Ovary (tissue), 3 donors: ENCODE results near the gene NDST1.

Experiments used
- CTCF ChIP-seq, 3 donors: fragments of 450-650 bp in 2 of 3; fragments of 200-600 bp in 1 of 3; IDR thresholded peaks; one replicate each; pipeline versions ENCODE4 v1.5.1 to v1.8.0; 2016 to 2022; ENCODE audit warnings: antibody characterized with exemption in 3 of 3, mild to moderate bottlenecking in 1 of 3
- POLR2A ChIP-seq: fragments of 450-650 bp; IDR thresholded peaks from one replicate; pipeline ENCODE4 v1.6.1; 2017; ENCODE audit warnings: antibody characterized with exemption, mild to moderate bottlenecking, moderate library complexity
- donor health status: DM: no; HTN: no; CAD: no.

- TF ChIP-seq CTCF (IDR thresholded peaks at IDR 0.05) (no peak), POLR2A (no peak)
Observed at GRCh38 chr5:150596826-150597225, 88.9 kb downstream of the NDST1 start.
